OCI-LY7 (cell line): Measurements from ENCODE around the gene CACNG8.

Source experiments
- EZH2phosphoT487 ChIP-seq: fragments of 200-600 bp; sonication (generic); IDR thresholded peaks from 2 replicates; pipeline ENCODE4 v1.6.1; 2018; ENCODE audit warnings: low read depth, borderline replicate concordance, mild to moderate bottlenecking, mixed run types, antibody characterized with exemption, low read length, moderate library complexity, mixed read lengths
- TF ChIP-seq, protein P1 (sequence below): fragments of 200-600 bp; sonication (generic); conservative IDR thresholded peaks from 2 replicates; pipeline ENCODE4 v1.5.1; 2014; ENCODE audit warnings: mild to moderate bottlenecking, antibody characterized with exemption, low read length, moderate library complexity, mixed read lengths

DNA sequence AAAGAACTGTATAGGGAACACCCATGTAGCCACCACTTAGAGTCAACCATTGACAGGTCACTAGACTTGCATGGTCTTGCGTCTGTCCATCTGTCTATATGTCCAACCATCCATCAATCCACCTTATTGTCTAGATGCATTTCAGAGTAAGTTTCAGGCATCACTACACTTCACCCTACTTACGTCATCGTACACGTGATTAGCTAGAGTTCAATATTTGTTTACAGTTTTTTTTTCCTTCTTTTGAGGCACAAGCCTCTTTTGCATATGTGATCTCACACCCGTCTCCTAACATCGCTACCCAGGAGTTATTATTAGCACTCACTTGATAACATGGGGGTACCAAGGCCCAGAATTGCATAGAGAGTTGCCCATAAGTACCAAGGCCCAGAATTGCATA is 46.7 kb upstream of the CACNG8 start:
- TF ChIP-seq, protein P1, sequence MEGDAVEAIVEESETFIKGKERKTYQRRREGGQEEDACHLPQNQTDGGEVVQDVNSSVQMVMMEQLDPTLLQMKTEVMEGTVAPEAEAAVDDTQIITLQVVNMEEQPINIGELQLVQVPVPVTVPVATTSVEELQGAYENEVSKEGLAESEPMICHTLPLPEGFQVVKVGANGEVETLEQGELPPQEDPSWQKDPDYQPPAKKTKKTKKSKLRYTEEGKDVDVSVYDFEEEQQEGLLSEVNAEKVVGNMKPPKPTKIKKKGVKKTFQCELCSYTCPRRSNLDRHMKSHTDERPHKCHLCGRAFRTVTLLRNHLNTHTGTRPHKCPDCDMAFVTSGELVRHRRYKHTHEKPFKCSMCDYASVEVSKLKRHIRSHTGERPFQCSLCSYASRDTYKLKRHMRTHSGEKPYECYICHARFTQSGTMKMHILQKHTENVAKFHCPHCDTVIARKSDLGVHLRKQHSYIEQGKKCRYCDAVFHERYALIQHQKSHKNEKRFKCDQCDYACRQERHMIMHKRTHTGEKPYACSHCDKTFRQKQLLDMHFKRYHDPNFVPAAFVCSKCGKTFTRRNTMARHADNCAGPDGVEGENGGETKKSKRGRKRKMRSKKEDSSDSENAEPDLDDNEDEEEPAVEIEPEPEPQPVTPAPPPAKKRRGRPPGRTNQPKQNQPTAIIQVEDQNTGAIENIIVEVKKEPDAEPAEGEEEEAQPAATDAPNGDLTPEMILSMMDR, result no peak
- no peak for TF ChIP-seq EZH2phosphoT487
